HCT116 (cell line): ENCODE measurements around the gene ADAMTS3.

Source experiments
- EZH2 ChIP-seq: fragments of 200-600 bp; sonication (generic); IDR thresholded peaks from 2 replicates; pipeline ENCODE4 v1.6.1; 2017; ENCODE audit warnings: antibody characterized with exemption, mixed run types
- EZH2phosphoT487 ChIP-seq: fragments of 200-600 bp; IDR thresholded peaks from 2 replicates; pipeline ENCODE4 v1.6.1; 2018; ENCODE audit warnings: antibody characterized with exemption, borderline replicate concordance
- POLR2A ChIP-seq: IDR thresholded peaks from 2 replicates; pipeline ENCODE4 v1.7.0; 2011; ENCODE audit warnings: borderline replicate concordance; ENCODE audit not compliant: insufficient read depth, insufficient read length; ENCODE audit errors: extremely low read depth
- POLR2AphosphoS5 ChIP-seq: IDR thresholded peaks from 2 replicates; pipeline ENCODE4 v1.6.1; 2011; ENCODE audit warnings: mild to moderate bottlenecking, low read depth, low read length, moderate library complexity
- RAD21 ChIP-seq: IDR thresholded peaks from 2 replicates; pipeline ENCODE4 v1.6.1; 2012; ENCODE audit warnings: low read depth, mild to moderate bottlenecking
- SIN3A ChIP-seq: IDR thresholded peaks from 2 replicates; pipeline ENCODE4 v1.6.1; 2012; ENCODE audit warnings: low read depth
- SP1 ChIP-seq: IDR thresholded peaks from 2 replicates; pipeline ENCODE4 v1.6.1; 2012; ENCODE audit warnings: low read depth
- TF ChIP-seq, protein P1 (sequence below): IDR thresholded peaks from 2 replicates; pipeline ENCODE4 v1.6.1; 2012
- TF ChIP-seq, protein P2 (sequence below), 3 experiments: fragments of 200-600 bp in 1 of 3; sonication (generic) in 1 of 3; IDR thresholded peaks in 2 of 3; conservative IDR thresholded peaks in 1 of 3; 2 replicates each; pipeline ENCODE4 v1.5.1; 2012 to 2017; ENCODE audit warnings: low read depth in 2 of 3, low read length in 2 of 3, antibody characterized with exemption in 1 of 3, borderline replicate concordance in 1 of 3, control low read depth in 1 of 3, mild to moderate bottlenecking in 1 of 3, mixed read lengths in 1 of 3, mixed run types in 1 of 3, moderate library complexity in 1 of 3; ENCODE audit not compliant: insufficient read depth in 1 of 3
- TF ChIP-seq, protein P3 (sequence below): IDR thresholded peaks from 2 replicates; pipeline ENCODE4 v1.6.1; 2012
- TF ChIP-seq, protein P4 (sequence below): IDR thresholded peaks from 2 replicates; pipeline ENCODE4 v1.6.1; 2012; ENCODE audit warnings: low read depth

DNA sequence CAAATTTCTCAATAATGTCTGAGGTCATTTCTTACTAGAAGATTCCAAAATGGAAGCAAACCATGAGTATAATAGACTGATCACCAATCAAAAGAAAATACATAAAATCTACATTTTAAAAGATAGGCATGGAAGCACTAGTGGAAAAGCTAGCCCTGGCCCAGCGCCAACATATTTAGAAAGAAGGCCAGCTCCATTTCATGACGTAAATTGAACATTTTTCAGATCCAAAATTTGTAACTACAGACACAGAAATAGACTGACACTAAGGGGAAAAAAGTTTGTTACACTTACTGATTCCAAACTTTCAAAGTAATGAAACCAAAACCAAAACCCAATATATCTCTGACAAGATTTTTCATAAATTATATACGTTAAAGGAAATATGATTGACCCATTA, 117.7 kb downstream of the ADAMTS3 start:
- TF ChIP-seq, protein P1, sequence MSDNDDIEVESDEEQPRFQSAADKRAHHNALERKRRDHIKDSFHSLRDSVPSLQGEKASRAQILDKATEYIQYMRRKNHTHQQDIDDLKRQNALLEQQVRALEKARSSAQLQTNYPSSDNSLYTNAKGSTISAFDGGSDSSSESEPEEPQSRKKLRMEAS = no peak
- TF ChIP-seq EZH2phosphoT487 = no peak
- TF ChIP-seq, protein P2, sequence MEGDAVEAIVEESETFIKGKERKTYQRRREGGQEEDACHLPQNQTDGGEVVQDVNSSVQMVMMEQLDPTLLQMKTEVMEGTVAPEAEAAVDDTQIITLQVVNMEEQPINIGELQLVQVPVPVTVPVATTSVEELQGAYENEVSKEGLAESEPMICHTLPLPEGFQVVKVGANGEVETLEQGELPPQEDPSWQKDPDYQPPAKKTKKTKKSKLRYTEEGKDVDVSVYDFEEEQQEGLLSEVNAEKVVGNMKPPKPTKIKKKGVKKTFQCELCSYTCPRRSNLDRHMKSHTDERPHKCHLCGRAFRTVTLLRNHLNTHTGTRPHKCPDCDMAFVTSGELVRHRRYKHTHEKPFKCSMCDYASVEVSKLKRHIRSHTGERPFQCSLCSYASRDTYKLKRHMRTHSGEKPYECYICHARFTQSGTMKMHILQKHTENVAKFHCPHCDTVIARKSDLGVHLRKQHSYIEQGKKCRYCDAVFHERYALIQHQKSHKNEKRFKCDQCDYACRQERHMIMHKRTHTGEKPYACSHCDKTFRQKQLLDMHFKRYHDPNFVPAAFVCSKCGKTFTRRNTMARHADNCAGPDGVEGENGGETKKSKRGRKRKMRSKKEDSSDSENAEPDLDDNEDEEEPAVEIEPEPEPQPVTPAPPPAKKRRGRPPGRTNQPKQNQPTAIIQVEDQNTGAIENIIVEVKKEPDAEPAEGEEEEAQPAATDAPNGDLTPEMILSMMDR (IDR thresholded peaks at IDR 0.05 in 2 of 3, conservative IDR thresholded peaks at IDR 0.05 in 1 of 3; ENCODE audit: borderline replicate concordance in 1 of 3, insufficient read depth in 1 of 3, low read depth in 2 of 3, low read length in 2 of 3) = no peak
- no peak for TF ChIP-seq POLR2AphosphoS5
- no peak for TF ChIP-seq RAD21
- no peak for TF ChIP-seq POLR2A
- TF ChIP-seq, protein P3, sequence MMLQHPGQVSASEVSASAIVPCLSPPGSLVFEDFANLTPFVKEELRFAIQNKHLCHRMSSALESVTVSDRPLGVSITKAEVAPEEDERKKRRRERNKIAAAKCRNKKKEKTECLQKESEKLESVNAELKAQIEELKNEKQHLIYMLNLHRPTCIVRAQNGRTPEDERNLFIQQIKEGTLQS = no peak
- TF ChIP-seq, protein P4, sequence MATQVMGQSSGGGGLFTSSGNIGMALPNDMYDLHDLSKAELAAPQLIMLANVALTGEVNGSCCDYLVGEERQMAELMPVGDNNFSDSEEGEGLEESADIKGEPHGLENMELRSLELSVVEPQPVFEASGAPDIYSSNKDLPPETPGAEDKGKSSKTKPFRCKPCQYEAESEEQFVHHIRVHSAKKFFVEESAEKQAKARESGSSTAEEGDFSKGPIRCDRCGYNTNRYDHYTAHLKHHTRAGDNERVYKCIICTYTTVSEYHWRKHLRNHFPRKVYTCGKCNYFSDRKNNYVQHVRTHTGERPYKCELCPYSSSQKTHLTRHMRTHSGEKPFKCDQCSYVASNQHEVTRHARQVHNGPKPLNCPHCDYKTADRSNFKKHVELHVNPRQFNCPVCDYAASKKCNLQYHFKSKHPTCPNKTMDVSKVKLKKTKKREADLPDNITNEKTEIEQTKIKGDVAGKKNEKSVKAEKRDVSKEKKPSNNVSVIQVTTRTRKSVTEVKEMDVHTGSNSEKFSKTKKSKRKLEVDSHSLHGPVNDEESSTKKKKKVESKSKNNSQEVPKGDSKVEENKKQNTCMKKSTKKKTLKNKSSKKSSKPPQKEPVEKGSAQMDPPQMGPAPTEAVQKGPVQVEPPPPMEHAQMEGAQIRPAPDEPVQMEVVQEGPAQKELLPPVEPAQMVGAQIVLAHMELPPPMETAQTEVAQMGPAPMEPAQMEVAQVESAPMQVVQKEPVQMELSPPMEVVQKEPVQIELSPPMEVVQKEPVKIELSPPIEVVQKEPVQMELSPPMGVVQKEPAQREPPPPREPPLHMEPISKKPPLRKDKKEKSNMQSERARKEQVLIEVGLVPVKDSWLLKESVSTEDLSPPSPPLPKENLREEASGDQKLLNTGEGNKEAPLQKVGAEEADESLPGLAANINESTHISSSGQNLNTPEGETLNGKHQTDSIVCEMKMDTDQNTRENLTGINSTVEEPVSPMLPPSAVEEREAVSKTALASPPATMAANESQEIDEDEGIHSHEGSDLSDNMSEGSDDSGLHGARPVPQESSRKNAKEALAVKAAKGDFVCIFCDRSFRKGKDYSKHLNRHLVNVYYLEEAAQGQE = no peak
- TF ChIP-seq SP1 = no peak
- no peak for TF ChIP-seq SIN3A
- TF ChIP-seq EZH2 = no peak
